T47D (cell line): ENCODE results near the gene LRRC27.
"Not testable (repeated sequence)": the region's sequence is repeated elsewhere in the genome, so short reads cannot be mapped to it uniquely, and the experiment has no call there.

ENCODE experiments used
- DNase-seq, 2 experiments: peaks; one replicate each; pipeline versions ENCODE4 v3.0.0 to v3.0.0-alpha.2; 2011 to 2012; ENCODE audit warnings: low read depth in 1 of 2, low spot score in 1 of 2
- JUND ChIP-seq: IDR thresholded peaks from 2 replicates; pipeline ENCODE4 v1.6.1; 2012; ENCODE audit warnings: low read depth
- in situ Hi-C: cut with HindIII; loops from 2 replicates; pipeline ENCODE4 v1.10.0; 2016; ENCODE audit warnings: low sequenced_read_pairs, low pct_unique_long_range_greater_than_20kb

Gene LRRC27

DNA sequence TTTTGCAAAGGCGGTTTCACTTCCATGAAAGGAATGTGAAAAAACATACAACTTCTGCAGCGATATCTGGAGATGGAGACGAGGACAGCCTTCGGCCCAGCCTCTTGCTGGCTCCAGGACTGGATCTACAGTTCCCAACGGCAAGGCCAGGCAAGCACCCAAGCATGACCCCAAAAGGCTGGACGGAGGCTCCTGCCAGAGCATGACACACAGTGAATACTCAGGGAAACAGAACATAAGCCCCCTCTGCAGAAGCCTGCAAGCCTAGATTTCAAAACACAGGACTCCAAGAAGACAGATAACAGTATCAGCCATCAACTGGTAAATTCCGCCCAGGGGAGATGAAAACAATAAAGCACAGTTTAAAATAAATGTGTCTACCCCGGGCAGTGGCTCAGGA lies 3.3 kb upstream of the LRRC27 start:
- TF ChIP-seq JUND = no peak
- DNase-seq = no peak
- in situ Hi-C loops = no loop called here

DNA sequence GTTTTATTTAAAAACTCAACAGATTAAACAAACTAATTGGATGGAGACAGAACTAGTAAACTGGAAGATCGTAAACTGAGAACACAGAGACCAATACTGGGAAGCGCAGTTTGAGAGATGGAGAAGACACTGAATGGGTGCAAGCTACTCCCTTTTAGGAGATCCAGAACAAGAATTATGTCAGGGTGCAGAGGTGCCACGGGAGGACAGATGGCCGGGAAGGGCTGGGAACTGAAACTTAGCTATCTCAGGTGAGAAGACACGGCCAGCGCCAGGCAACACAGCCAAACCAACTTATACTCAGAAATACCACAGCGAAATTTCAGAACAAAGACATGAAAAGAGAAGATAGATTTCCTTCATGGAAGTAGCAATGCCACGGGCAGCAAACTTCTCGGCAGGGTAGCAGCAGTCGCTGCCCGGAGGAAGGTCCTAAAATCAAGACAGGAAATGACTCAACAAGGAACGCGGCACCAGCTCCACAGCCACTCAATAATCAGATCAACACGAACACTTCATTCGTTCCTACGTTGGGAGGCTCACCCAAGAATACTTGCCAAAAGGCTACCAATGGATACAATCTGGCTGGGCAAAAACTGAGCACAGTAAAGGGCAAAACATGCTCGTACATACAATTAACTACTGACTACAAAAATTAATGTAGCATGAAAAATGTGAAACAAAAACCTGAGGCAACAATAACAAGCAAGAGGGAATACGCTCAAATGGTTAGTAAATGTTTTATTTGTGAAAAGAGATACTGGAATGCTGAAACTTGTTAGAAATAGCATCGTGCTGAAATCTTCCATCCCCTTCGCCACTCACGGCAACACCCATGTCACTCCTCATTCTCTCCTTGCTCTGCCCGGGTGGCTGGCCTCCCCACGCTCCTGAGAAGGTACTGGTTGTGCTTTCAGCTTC lies 2.2 kb upstream of the LRRC27 start:
- in situ Hi-C loops = no loop called here
- DNase-seq = peak; percentile 28 to 33
- no peak for TF ChIP-seq JUND

DNA sequence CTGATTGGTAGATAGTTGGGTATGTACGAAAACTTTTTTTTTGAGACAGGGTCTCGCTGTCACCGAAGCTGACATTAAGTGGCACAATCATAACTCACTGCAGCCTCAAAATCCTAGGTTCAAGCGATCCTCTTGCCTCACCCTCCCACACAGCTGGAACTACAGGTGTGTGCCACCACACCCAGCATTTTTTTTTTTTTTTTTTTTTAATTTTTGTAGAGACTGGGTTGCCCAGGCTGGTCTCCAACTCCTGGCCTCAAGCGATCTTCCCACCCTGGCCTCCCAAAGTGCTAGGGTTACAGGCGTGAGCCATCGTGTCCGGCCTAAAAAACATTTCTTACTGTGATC lies 1.5 kb upstream of the LRRC27 start:
- DNase-seq = no peak
- no peak for TF ChIP-seq JUND
- in situ Hi-C loops = no loop called here

DNA sequence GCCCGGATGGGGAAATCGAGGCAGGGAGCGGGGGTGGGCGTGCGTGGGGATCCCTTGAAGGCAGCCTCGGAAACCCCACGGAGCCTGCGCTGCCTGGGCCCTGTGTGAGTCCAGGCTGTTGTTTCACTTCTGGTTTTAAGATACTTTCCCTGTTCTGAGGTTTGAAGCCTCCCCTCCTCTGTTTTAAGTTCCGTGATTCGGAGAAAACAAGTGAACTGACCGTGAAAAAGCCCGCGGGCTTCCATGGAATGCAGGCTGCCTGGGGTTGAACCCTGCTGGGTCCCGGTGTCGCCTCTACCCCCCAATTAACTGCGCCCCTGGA lies 401 bp downstream of the LRRC27 start:
- no peak for DNase-seq
- TF ChIP-seq JUND = no peak
- in situ Hi-C loops = no loop called here

DNA sequence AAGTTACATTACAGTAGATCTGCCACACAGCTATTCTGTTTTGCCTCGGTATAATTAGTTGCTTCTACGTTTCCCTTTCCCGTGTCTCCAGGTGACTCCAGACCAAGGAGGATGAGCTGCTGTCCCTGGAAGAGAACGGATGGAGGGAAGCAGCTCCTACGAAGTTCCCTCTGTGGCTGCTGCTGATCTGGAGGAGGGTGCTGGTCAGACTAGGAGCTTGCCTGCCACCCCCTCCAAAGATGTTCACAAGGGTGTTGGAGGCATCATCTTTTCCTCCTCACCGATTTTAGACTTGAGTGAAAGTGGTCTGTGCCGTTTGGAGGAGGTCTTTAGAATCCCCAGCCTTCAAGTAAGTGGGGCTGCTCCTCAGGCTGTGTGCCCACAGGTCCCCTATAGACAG lies 1.4 kb downstream of the LRRC27 start:
- no peak for TF ChIP-seq JUND

DNA sequence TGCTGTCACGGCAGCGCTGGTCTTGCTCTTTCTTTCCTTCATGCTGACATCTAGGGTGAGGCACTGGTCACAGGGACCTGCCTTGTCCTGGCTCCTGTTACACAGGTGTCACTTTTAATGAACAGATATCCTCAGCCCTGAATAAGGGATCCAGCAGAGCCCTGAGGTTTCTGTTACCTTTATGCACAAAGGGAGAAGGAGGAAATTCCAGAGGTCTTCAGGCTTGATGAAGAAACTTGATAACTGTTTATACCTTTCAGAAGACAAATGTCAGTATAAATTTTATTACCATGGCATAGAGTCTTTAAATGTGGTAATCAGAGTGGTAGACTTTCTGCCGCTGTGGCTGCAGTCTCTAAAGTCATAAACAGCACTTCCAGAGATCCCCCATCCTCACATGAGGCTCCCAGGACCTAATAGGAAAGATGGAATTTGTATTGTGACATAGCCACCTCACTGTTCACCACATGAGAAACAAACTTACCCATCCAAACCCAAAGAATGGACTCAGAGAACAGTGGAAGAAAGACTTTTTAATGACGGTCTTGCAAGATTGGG lies 2.7 kb downstream of the LRRC27 start:
- in situ Hi-C loops = no loop called here
- DNase-seq = no peak
- no peak for TF ChIP-seq JUND

More for the DNA sequence above, 1.4 kb downstream of the LRRC27 start:
- DNase-seq = no peak
- in situ Hi-C loops = no loop called here

DNA sequence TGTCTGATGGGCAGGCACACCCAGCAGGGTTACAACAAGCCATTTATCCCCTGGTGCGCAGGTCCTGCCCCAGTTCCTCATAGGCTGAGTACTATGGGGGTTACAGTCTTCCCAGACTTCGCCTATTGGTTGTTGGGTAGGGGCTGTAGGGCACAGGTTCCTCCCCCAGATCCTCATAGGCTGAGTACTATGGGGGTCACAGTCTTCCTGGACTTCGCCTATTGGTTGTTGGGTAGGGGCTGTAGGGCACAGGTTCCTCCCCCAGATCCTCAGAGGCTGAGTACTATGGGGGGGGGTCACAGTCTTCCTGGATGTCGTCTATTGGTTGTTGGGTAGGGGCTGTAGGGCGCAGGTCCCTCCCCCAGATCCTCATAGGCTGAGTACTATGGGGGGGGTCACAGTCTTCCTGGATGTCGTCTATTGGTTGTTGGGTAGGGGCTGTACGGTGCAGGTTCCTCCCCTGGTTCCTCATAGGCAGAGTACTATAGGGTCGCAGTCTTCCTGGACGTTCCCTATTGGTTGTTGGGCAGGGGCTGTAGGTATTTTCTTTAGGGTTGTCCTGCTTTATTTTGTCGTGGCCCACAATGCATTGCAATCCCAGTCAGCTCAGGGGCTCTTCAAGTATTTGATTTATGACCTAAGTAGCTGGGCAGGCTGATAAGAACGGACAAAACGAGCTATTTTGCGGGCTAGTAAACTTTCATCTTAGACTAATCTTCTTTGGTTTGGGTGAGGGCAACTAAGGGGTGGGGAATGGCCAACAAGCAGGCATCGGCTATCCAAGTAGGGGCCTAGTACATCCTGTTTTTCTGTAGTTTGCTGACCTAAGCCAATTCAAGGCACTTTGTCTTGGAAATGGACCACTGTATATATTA lies 3.4 kb downstream of the LRRC27 start:
- in situ Hi-C loops = no loop called here
- peak in 1 of 2 experiments; percentile 12 for DNase-seq
- TF ChIP-seq JUND = no peak

DNA sequence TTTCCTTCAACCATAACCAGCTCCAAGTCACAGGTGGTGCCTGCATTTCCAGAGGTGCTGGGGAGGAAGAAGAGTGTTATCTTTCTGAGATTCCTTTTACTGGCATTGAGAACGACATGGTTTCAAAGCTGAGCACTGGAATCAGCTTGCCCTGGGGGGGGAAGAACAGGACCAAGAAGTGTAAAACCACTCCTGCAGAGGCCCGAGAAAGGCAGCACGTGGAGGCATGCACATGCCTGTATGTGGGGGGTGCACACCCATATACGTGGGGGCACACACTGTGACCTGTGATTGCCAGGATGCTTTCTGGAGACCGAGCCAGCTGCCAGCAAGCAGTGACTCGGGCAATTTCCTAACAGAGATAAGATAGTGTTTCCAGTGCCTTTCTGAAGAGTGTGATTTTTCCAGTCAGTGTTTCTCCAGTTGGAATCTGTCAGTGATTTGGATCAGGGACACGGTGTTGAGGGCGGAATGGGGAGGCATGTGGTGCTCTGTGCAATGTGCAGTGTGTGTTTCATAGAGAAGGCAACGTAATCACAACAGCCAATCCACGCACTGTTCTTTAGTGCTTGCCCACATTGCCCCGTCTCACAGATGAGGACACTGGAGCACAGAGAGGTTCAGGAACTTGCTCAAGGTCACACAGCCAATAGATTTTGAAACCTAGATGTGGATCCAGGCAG lies 4.2 kb downstream of the LRRC27 start:
- in situ Hi-C loops = no loop called here
- DNase-seq = no peak
- TF ChIP-seq JUND = no peak

DNA sequence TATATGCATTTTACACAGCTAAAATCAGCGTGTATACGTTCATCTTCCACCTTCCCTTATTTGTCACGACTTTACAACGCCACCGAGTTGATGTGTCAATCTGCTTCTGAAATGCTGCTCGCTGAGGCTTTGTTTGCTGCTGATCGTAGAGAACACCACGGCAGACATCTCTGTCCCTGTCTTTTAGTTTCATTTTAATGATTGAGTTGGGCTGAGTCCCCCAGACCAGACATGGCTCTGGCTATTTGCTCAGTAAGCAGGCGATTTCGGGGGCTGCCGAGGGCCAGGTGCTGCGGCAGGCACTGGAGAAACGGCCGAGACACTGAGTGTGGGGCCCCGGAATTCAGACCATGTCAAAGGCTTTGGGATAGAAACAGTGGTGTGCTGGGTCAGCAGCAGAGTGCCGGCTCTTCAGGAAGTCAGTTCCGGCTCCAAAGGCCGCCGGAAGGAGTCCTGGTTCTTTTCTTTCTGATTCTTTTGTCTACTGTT lies 5.0 kb downstream of the LRRC27 start:
- no peak for TF ChIP-seq JUND
- in situ Hi-C loops = no loop called here
- DNase-seq = no peak

DNA sequence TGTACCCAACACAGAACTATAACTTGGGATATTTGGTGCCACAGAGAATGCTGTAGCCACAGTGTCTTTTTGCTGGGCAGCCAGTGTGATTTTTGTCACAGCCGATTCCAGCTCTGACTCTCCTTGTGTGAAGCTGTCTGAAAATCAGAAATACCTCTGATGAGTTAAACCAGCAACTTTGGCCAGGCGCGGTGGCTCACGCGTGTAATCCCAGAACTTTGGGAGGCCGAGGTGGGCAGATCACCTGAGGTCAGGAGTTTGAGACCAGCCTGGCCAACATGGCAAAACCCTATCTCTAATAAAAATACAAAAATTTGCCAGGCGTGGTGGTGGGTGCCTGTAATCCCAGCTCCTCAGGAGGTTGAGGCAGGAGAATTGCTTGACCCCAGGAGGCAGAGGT lies 5.9 kb downstream of the LRRC27 start:
- DNase-seq, in situ Hi-C loops: not testable (repeated sequence)

DNA sequence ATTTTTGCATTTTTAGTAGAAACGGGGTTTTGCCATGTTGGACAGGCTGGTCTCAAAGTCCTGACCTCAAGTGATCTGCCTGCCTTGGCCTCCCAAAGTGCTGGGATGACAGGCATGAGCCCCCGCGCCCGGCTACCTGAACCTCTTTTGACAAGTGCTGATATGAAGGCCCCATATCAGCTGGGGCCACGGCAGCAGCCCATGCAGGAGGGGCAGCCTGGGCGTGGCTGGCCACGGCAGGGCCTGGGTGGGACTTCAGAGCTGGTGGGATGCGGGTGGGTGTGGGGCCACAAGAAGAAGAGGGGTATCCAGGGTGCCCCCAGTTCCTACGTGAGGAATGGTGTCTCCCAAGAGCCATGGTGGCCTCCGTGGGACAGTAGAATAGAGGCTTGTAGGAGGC lies 6.9 kb downstream of the LRRC27 start:
- no peak for DNase-seq
- in situ Hi-C loops = no loop called here
- TF ChIP-seq JUND = no peak

DNA sequence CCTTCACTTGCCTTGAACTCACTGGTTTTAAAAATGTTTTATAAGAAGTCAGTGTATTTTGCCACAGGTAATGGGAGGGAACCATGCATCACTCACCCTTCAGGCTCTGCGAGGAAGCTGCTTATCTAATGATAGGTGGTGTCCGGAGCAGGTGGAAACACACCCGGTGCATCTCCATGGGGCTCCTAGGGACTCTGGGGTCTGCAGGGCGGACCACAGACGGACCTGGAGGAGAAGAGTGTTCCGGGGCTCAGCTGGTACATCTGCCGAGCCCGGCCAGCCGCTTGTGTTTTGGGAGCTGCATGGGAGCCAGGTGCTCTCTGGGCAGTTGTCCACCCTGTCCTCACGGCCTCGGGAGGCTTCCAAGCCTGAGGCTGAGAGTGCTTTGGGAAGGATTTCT lies 7.3 kb downstream of the LRRC27 start:
- DNase-seq = no peak
- in situ Hi-C loops = no loop called here
- TF ChIP-seq JUND = no peak
